HG03280 (cell line): Measurements from ENCODE around the gene CEBPG.

Experiments
- ATAC-seq: cut with Tn5 transposase; IDR thresholded peaks from one replicate; pipeline ENCODE4 v1.9.1; 2021; ENCODE audit warnings: mild to moderate bottlenecking, moderate library complexity; ENCODE audit not compliant: unreplicated experiment

CEBPG gene

DNA sequence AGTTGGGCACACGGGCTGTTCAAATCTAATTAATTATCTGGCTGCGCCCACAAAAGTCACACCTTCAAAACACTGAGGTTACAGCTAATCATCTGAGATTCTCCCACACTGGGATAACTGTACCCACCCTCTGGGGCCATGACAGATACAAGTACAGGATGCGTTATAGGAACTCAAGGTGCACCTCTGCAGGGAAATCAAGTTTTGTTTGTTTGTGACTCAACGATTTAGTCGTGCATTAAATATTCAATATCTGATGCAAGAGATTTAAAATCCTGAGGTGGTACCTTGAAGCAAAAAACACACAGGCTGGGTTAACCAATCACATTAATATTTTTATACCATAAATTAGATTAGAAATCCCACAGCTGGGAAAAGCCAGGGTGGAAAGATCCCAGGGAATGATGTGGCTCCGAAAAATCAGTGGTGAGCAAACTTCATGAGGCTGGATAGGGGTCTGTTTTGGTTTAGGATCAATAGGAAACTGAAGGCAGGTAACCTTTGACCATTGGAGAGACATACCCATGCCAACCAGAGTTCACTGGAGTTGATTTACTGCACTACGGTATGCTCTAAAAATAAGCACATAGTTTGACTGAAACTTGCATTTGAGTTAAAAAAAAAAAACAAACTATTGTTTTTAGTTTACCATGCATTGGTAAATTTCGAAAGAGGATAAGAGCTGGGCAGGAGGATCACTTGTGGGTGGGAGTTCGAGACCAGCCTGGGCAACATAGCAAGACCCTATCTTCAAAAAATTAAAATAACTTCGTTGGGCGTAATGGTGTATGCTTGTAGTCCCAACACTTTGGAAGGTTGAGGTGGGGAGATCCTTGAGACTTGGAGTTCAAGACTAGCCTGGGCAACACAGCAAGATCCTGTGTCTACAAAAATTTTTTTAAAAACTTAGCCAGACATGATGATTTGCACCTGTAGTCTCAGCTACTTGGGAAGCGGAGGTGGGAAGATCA is 23.9 kb upstream of the CEBPG start:
- ATAC-seq = no peak

DNA sequence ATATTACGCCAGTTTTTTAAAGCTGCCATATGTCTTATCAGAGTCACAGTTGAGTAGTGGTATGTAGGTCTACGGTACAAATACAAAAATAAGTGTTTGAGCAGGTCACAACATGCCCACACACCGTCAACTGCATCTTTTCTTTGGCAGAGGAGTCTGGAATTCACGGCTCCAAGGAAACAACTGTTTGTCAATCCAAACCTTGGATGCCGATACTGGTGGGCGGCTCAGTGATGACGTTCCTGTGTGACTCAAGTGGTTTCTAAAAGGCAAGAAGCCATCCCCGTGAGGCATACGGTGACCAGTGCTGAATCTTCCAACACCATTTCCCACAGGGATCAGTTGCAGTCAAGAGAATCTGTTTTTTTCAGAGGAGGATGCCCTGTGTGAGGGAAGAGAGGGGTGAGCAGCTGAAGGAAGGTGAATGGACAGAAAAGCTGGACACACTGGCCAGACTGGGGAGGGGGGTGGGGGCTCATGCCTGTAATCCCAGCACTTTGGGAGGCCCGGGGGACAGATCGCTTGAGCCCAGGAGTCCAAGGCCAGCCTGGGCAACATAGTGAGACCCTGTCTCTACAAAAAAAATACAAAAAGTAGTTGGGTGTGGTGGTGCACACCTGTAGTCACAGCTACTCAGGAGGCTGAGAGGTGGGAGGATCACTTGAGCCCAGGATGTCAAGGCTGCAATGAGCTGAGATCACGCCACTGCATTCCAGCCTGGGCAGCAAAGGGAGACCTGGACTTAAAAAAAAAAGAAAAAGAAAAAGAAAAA is 22.8 kb upstream of the CEBPG start:
- no peak for ATAC-seq

DNA sequence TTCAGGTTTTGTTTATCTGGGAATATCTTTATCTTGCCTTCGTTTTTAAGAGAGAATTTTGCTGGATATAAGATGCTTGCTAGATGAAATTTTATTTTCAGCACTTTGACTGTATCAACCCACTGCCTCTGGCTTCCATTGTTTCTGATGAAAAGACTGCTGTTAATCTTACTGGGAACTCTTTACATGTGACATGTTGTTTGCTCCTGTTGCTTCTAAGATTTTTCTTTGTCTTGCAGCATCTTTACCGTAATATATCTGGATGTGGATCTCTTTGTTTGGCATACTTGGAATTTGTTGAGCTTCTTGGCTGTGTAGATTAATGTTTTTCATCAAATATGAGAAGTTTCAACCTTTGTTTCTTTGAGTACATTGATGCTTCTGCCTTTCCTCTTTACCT is 18.0 kb upstream of the CEBPG start:
- no peak for ATAC-seq

DNA sequence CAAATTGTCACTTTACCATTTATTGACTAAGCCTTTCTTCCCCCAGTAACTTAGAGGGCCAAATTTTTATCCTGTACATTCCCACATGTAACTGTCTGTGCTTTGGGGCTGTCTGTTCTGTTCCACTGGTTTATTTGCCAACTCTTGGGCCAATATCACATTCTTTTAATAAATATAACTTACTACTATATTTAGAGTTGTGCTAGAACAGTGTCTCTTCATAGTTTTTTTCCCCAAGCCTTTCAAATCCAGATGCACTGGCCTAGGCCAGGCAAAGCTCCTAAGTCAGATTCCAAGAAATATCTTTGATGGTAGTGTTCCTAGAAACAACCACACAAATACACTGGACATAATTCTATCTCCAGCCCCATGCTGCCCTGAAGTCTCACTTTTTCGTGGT is 16.0 kb upstream of the CEBPG start:
- no peak for ATAC-seq

GRCh38 chr19:33358408-33358807 is 15.1 kb upstream of the CEBPG start:
- ATAC-seq = no peak

DNA sequence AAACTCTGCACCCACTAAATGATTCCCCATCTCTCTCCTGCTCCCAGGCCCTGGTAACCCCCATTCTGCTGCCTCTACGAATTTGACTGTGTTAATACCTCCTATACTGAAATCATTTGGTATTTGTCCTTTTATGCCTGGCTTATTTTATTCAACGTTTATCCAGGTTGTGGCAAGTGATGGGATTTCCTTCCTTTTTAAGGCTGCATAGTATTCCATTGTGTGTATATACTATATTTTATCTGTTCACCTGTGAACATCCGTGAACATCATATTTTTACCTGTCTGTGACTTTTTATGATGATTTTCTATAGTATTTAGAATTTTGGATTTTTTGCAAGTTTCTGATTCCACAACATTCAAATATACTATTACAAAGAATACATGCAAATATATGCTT is 13.9 kb upstream of the CEBPG start:
- no peak for ATAC-seq

- no peak for ATAC-seq
These were observed 10.8 kb upstream of the CEBPG start for GRCh38 chr19:33362508-33363228.

DNA sequence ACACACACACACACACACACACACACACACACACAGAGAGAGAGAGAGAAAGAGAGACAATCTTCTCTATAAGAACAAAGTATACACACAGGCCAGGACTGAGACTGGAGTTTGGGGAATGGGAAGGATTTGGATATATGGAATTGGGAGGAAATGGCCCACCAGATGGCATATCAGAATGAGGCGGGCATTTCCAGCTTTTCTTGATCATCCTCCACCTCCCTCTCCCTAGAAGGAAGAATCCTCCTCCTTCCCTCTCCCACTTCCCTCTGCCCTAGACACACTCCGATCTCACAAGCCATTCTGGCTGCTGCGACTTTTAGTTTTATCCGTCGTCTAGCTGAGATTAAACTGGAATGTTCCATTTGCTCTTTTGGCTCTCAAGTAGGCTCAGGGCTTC is 10.0 kb upstream of the CEBPG start:
- ATAC-seq = no peak

GRCh38 chr19:33365691-33366090 is 7.8 kb upstream of the CEBPG start:
- ATAC-seq = no peak

DNA sequence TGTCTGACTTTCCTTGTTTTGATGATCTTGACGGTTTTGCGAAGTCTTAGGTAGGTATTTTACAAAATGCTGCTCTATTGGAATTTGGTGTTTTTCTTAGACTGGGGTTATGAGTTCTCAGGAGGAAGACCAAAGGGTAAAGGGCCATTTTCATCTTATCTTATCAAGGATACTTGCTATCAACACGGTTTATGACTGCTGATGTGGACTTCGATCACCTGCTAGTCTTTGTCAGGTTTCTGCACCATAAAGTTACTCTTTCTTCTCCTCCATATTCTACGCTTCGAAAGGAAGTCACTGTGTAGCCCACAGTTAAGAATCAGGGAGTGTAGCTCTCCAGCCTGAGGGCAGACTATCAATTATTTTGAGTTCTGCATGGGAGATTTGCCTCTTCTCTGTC is 7.4 kb upstream of the CEBPG start:
- no peak for ATAC-seq

GRCh38 chr19:33366897-33367296 is 6.6 kb upstream of the CEBPG start:
- ATAC-seq = no peak

DNA sequence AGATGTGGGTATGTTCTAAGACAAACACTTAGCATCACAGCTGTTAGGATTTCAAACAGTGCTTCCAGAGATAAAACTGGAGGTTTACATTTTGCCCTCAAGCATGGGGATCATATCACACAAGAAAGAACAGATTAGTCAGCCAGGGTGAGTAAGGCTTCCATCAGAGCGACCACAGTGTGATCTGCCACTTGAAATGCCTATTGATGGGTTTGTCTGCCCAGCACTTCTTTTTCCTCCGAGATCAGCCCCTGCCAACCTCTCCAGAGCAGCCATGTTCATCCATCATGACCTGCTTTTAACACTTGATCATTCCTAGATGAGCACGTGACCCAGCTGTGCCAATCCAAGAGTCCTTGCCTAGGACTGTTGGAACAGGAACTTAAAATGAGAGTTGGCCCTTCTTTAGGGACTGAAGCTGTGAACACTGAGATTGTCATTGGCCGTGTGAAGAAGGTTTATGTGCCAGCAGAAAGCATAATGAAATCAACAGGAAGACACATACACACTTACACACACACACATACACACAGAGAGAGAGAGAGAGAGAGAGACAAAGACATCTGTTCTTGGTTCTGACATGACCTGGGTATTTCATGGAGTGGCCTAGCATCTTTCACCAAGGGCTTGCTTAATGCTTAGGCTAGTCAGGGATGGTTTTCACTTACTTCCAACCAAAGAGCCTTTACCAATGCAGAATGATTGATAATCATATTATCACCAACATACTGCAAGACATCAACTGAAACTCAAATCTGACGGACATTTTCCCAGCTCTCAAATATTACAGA is 5.2 kb upstream of the CEBPG start:
- no peak for ATAC-seq

GRCh38 chr19:33370783-33371182 is 2.7 kb upstream of the CEBPG start:
- no peak for ATAC-seq

DNA sequence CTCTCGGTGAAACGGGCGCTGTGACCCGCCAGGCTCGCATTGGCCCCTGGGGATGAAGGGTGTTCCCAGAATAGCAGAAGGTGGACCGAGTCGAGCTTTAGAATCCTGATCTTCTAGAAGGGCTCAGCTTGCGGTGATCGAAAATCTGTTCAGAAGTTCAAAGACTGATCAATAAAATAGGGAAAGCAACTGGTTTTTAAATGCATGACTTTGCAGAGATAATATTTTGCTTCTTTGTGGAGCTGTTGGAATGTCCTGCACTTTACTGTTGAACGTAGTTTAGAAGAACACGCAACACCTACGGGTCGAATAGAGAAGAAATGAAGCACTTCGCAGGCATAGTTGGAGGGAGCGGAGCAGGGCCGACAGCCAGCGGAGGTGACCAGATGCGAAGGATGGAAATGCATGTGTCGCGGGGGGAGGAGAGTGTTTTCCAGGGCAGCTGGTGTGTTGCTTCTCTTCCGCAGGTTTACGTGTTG is 766 bp downstream of the CEBPG start:
- no peak for ATAC-seq

- no peak for ATAC-seq
These were observed 1.8 kb downstream of the CEBPG start for GRCh38 chr19:33375156-33375836.

DNA sequence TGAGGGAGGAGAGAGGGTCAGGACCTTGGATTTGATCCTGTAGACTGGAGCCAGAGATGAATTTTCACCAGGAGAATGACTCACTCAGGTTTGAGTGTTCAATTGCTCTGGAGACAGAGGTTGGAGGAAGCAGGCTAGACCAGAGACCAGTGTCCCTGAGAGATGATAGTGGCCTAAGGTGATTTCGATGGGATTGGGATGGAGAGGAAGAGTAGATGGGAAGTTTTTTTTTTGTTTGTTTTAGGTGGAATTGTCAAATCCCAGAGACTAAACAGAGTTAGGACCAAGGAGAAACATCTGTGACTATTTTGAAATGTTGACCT is 2.3 kb downstream of the CEBPG start:
- ATAC-seq = no peak

DNA sequence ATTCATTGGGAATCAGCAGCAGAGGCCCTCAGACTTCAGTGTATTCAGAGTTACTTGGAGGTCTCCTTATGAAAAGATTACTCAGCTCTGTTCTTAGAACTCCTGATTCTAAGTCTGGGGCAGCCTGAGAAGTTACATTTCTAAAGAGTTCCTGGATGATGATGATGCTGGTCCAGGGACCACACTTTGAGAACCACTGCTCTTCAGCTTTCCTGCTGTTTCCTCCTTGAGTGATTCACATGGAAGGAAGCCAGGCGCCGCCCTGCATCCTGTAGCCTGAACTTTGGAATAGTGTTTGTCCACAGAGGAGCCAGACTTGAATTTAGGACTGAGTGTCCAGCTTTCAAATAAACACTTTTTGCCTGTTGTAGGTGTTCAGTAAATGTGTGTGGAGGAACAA is 2.9 kb downstream of the CEBPG start:
- ATAC-seq = no peak

DNA sequence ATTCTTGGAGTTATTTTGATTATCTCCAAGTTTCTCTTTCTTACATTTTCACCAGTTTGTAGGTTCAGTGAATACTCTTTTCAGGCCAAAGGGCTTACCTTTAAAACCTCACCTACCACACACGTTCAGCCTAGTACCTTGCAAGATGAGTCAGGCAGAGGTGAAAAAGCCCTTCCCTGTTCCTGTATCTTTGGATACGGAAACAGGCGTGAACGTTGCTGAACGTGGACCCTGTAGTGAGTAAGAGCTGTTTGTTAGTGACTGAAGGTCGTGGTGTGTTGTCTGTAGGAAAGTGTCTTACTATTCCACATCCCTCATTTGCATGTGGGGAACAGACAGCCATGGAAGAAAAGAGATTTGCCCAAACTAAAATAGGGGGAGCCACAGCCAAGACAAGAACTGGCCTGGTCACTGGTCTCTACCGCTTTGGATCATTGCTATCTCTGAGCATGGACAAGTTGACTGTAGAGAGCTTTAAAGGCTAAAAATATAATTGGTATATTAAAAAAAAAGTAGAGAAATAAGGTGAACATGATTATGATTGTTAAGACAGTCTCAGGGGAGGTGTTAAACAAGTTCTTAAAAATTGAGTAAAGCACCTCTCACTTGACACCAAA is 3.5 kb downstream of the CEBPG start:
- ATAC-seq = no peak

DNA sequence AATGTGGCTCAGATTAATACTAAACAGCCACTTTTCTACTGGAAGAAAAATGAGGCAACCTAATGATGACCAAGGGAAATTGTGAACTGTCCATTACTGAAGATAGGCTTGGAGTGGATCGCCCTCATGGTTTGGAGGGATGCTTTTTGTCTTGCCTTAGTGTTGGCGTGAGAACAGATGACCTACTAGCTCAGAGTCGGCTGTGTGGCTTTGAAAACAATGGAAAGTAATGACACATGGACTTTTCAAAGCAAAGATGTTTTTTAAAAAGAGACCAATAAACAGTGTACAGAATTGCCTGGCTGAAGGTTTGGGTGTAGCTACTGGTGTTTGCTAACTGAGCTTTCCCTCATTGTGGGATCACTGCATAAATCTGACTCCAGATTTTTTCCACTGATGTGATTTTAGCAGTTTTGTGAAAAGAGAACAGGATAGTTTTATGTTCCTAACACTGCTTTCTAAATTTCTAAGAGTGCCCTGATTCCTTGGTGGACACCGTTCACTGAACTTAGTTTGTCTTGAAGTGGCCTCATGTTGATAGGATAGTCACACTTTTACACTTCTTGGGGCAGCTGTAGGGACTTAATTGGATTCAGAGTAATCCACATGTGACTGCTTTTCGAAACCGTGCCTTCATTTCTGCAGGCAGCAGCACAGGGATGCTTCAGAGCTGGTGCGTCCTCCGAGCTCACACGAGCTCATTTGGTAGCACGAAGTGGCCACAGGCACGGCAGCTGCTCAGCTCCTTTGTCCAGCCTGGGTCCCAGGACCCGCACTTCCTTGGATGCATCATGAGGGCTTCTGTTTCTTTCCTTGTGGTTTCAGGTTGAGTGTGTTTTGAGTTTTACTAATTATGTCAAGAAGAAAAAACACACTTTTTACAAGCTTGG is 4.3 kb downstream of the CEBPG start:
- ATAC-seq = no peak
